HAP-1 (cell line): ENCODE measurements around the gene GIPC1.

Experiments used
- DNase-seq, 2 experiments: peaks; one replicate each; pipeline ENCODE4 v3.0.0-alpha.2; 2016 to 2020; ENCODE audit warnings: low spot score in 2 of 2
- H3K27me3 ChIP-seq: fragments of 250-450 bp; sonication (Bioruptor Pico); 2 replicates; pipeline ENCODE4 v1.5.1; 2020; ENCODE audit warnings: low read depth, mild to moderate bottlenecking, moderate library complexity
- H3K36me3 ChIP-seq: fragments of 250-450 bp; sonication (Bioruptor Pico); replicated peaks from 2 replicates; pipeline ENCODE4 v1.5.1; 2020; ENCODE audit warnings: mild to moderate bottlenecking
- H3K4me1 ChIP-seq: fragments of 250-450 bp; sonication (Bioruptor Pico); 2 replicates; pipeline ENCODE4 v1.5.1; 2020; ENCODE audit warnings: mild to moderate bottlenecking
- H3K4me3 ChIP-seq: fragments of 250-450 bp; sonication (Bioruptor Pico); 2 replicates; pipeline ENCODE4 v1.5.1; 2020; ENCODE audit warnings: mild to moderate bottlenecking, moderate library complexity
- H3K9me3 ChIP-seq: fragments of 250-450 bp; sonication (Bioruptor Pico); 2 replicates; pipeline ENCODE4 v1.5.1; 2020; ENCODE audit warnings: mild to moderate bottlenecking, moderate library complexity
- in situ Hi-C: fragments of 300-500 bp; cut with MboI; formaldehyde crosslinking; loops from 3 replicates; pipeline ENCODE4 v1.14.3; 2020; ENCODE audit warnings: low sequenced_read_pairs, inconsistent platforms, mixed read lengths

GIPC1 gene

GRCh38 chr19:14450876-14451275, 45.1 kb downstream of the GIPC1 start:
- Histone ChIP-seq H3K36me3 (peaks cover 65% of the 10 kb centered on the region), H3K4me3 (no peak overlapping the region), H3K27me3 (no peaks in the 10 kb centered on the region), H3K4me1 (no peaks in the 10 kb centered on the region), H3K9me3 (no peaks in the 10 kb centered on the region)
- DNase-seq, result no peak
- in situ Hi-C loops, result no loop called here

- Histone ChIP-seq H3K4me3 (no peak overlapping the region), H3K27me3 (no peaks in the 10 kb centered on the region), H3K9me3 (no peaks in the 10 kb centered on the region), H3K36me3 (peaks cover 71% of the 10 kb centered on the region), H3K4me1 (no peaks in the 10 kb centered on the region)
- DNase-seq, result peak; percentile 54 to 96
- in situ Hi-C loops, result no loop called here
Measured at GRCh38 chr19:14450168-14450874, 45.6 kb downstream of the GIPC1 start.

GRCh38 chr19:14449321-14449720, 46.6 kb downstream of the GIPC1 start:
- H3K4me3 ChIP-seq, result no peak overlapping the region
- H3K36me3 ChIP-seq, result peaks cover 76% of the 10 kb centered on the region
- H3K4me1 ChIP-seq, result no peaks in the 10 kb centered on the region
- no peaks in the 10 kb centered on the region for H3K27me3 ChIP-seq
- no peak for DNase-seq
- H3K9me3 ChIP-seq, result no peaks in the 10 kb centered on the region
- in situ Hi-C loops, result no loop called here

DNA sequence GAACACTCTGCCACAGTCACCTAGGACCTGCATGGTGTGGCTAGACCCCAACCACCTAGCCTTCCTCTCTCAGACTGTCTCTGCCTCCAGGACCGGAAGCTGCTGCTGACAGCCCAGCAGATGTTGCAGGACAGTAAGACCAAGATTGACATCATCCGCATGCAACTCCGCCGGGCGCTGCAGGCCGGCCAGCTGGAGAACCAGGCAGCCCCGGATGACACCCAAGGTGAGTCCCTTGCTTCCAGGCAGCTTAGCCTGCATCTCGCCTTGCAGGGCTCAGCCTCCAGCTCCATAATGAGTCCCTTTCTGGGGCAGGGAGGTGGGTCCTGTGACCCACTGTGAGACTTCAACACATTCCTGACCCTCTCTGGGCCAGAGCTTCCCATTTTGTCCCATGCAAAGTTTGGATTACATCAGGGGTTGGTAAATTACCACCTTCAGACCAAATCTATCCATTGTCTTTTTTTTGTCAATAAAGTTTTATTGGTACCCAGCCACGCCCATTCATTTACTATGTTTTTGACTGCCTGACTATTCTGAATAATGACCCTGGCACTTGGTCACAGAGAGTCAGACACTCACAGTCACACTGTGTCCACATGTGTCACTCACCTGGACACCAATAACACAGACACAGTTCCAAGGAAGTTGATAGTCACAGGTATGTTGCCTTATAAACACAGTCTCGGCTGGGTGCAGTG, 49.4 kb downstream of the GIPC1 start:
- H3K27me3 ChIP-seq, result no peaks in the 10 kb centered on the region
- no peak overlapping the region for H3K4me3 ChIP-seq
- no peaks in the 10 kb centered on the region for H3K4me1 ChIP-seq
- H3K9me3 ChIP-seq, result no peaks in the 10 kb centered on the region
- no peak for DNase-seq
- in situ Hi-C loops, result no loop called here
- peaks cover 91% of the 10 kb centered on the region for H3K36me3 ChIP-seq

DNA sequence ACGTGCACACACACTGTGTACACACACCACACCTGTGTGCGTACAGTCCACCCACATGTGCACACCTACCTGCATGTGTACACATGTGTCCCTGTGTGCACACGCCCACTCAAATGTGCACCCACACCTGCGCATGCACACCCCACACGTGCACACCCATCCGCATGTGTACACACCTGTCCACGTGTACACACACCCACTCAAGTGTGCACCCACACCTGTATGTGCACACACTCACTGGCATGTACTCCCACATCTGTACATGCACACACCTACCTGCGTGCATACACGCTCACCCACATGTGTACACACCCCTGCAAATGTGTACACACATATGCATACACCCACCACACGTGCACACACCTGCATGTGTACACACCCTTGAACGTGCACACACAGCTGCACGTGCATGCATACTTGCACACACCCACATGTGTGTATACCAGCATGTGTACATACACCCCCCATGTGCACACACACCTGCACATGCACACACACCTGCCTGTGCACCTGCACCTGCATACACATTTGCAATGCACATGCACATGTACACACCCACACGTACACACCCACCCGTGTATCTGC, 52.2 kb downstream of the GIPC1 start:
- H3K27me3 ChIP-seq, result no peaks in the 10 kb centered on the region
- H3K4me3 ChIP-seq, result no peak overlapping the region
- no peaks in the 10 kb centered on the region for H3K4me1 ChIP-seq
- in situ Hi-C loops, result no loop called here
- peaks cover 70% of the 10 kb centered on the region for H3K36me3 ChIP-seq
- H3K9me3 ChIP-seq, result no peaks in the 10 kb centered on the region
- DNase-seq, result no peak

- Histone ChIP-seq H3K36me3 (peaks cover 63% of the 10 kb centered on the region), H3K4me1 (no peaks in the 10 kb centered on the region), H3K9me3 (no peaks in the 10 kb centered on the region), H3K27me3 (no peaks in the 10 kb centered on the region), H3K4me3 (no peak overlapping the region)
- no peak for DNase-seq
- in situ Hi-C loops, result no loop called here
Measured at GRCh38 chr19:14442891-14443631, 52.9 kb downstream of the GIPC1 start.

- DNase-seq, result no peak
- Histone ChIP-seq H3K36me3 (peaks cover 55% of the 10 kb centered on the region), H3K4me3 (no peak overlapping the region), H3K27me3 (no peaks in the 10 kb centered on the region), H3K4me1 (no peaks in the 10 kb centered on the region), H3K9me3 (no peaks in the 10 kb centered on the region)
- in situ Hi-C loops, result no loop called here
Measured at GRCh38 chr19:14441041-14441938, 54.6 kb downstream of the GIPC1 start.

- in situ Hi-C loops, result no loop called here
- Histone ChIP-seq H3K4me3 (no peak overlapping the region), H3K36me3 (peaks cover 43% of the 10 kb centered on the region), H3K9me3 (no peaks in the 10 kb centered on the region), H3K27me3 (no peaks in the 10 kb centered on the region), H3K4me1 (peaks cover under 1% of the 10 kb centered on the region; the same call in 1 of the 2 replicates)
- DNase-seq, result no peak
Measured at GRCh38 chr19:14440049-14440448, 55.9 kb downstream of the GIPC1 start.

DNA sequence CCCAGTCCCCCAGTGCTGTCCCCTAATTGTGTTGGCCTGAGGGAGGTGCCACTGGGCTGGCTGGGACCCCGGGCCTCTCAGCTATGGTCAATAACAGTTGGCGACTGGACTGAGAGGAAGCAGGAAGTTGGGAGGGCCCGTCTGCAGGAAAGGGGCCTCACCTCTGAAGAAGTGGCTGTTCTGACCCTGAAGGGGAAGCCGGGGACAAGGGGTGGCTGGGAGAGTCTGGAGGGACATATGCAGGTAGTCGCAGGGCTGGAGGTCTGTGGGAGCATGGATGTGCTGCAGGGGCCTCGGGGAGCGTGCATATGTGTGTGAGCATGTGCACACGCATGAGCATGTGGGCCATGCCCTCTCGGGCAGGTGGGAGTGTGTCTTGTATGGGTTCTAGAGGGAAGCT, 56.9 kb downstream of the GIPC1 start:
- no peak for DNase-seq
- Histone ChIP-seq H3K9me3 (no peaks in the 10 kb centered on the region), H3K27me3 (no peaks in the 10 kb centered on the region), H3K36me3 (peaks cover 35% of the 10 kb centered on the region), H3K4me3 (no peak overlapping the region), H3K4me1 (peaks cover 11% of the 10 kb centered on the region)
- in situ Hi-C loops, result no loop called here

DNA sequence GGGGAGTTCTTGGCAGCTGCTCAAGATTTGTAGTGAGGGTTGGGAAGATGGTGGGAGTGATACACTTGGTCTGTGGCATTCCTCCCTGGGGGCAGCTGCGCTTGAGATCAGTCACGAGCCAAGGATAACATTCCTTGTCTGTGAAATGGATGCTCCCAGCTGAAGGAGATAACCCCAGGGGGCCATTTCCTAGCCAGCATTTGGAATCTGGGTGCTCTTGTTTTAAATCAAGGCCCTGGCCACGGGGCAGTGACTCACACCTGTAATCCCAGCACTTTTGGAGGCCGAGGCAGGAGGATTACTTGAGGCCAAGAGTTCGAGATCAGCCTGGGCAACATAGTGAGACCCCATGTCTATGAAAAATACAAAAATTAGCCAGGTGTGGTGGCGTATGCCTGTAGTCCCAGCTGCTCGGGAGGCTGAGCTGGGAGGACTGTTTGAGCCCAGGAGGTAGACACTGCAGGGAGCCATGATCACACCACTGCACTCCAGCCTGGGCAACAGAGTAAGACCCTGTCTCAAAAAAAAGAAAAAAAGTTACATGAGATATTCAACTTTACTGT, 58.3 kb downstream of the GIPC1 start:
- Histone ChIP-seq H3K4me3 (no peak overlapping the region), H3K4me1 (peaks cover 11% of the 10 kb centered on the region), H3K9me3 (no peaks in the 10 kb centered on the region), H3K36me3 (peaks cover 22% of the 10 kb centered on the region), H3K27me3 (no peaks in the 10 kb centered on the region)
- in situ Hi-C loops, result no loop called here
- no peak for DNase-seq

DNA sequence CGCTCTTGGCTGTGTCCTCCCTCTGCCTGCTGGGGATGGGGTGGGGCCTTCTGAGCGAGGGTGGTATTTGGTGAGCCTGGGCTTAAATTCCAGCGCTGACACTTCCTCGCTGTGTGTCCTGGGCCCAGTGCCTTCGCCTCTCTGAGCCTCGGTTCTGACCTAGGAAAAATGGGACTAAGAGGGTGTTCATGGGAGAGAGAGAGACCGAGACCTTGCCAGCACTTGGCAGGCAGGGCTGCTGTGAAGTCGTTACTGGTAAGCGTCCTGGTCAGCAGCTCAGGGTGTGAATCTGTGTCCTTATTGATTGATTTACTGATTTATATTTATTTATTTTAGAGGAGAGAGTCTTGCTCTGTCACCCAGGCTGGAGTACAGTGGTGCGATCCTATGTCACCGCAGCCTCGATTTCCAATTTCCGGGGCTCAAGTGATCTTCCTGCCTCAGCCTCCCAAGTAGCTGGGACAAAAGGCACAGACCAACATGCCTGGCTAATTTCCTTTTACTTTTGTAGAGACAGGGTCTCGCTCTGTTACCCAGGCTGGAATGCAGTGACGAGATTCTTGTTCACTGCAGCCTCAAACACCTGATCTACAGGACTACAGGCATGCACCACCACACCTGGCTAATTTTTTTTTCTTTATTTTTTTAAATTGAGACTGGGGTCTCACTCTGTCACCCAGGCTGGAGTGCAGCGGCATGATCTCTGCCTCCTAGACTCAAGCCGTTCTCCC, 60.4 kb downstream of the GIPC1 start:
- no peaks in the 10 kb centered on the region for H3K27me3 ChIP-seq
- DNase-seq, result no peak
- peaks cover 11% of the 10 kb centered on the region for H3K4me1 ChIP-seq
- H3K9me3 ChIP-seq, result no peaks in the 10 kb centered on the region
- in situ Hi-C loops, result no loop called here
- no peak overlapping the region; the same call in 1 of the 2 replicates for H3K4me3 ChIP-seq
- H3K36me3 ChIP-seq, result peaks cover 10% of the 10 kb centered on the region; the same call in 1 of the 2 replicates

DNA sequence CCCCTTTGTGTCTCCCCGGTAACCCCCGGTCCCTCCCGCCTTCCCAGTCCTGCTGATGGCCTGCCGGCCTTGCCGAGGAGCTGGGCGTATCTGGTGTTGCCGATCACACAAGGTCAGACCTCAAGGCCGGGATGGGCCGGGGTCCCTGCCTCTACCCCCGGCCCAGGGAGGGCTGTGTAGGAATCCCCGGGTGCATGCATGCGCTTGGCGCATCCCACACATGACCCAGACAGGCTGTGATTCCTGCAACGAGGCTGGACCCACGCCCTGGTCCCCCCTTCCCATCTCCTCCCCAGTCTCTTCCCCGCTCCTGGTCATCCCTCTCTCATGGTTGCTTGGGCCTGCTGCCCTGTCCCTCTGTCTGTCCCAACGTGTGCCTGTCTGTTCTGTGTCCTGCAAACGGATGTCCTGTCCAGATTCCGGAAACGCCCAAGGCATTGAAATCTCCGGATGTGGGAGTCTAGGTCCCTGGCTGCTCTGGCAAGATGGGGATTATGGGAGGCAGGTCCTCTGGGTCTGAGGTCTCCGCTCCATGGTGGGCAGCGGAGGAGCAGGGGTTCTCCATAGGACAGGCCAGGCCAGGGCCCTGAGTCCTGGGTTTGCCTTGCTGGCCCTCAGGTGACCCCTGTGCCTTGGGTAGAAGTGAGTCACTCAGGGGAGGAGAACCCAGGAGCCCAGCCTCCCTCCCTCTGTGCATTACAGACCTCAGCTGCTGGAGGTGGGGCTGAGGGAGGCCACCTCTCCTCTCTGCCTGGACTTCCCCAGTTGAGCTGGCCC, 61.2 kb downstream of the GIPC1 start:
- Histone ChIP-seq H3K9me3 (no peaks in the 10 kb centered on the region), H3K4me3 (peak overlapping the region; percentile 59), H3K36me3 (peaks cover 10% of the 10 kb centered on the region; the same call in 1 of the 2 replicates), H3K27me3 (no peaks in the 10 kb centered on the region), H3K4me1 (peaks cover 11% of the 10 kb centered on the region)
- DNase-seq, result no peak
- in situ Hi-C loops, result no loop called here
